ENCODE data around the gene MLYCD.

GRCh38 chr16:83878838-83879237, 20.1 kb upstream of the MLYCD start:
- TF ChIP-seq, protein P1, sequence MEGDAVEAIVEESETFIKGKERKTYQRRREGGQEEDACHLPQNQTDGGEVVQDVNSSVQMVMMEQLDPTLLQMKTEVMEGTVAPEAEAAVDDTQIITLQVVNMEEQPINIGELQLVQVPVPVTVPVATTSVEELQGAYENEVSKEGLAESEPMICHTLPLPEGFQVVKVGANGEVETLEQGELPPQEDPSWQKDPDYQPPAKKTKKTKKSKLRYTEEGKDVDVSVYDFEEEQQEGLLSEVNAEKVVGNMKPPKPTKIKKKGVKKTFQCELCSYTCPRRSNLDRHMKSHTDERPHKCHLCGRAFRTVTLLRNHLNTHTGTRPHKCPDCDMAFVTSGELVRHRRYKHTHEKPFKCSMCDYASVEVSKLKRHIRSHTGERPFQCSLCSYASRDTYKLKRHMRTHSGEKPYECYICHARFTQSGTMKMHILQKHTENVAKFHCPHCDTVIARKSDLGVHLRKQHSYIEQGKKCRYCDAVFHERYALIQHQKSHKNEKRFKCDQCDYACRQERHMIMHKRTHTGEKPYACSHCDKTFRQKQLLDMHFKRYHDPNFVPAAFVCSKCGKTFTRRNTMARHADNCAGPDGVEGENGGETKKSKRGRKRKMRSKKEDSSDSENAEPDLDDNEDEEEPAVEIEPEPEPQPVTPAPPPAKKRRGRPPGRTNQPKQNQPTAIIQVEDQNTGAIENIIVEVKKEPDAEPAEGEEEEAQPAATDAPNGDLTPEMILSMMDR (IDR thresholded peaks at IDR 0.05; ENCODE audit: low read depth, low read length, missing input control) = peak; percentile 27
- TF ChIP-seq TAF1 (conservative IDR thresholded peaks at IDR 0.05) (no peak), EGR1 (IDR thresholded peaks at IDR 0.05; ENCODE audit: low read depth in 2 of 2) (no peak), GABPA (IDR thresholded peaks at IDR 0.05 in 1 of 2, conservative IDR thresholded peaks at IDR 0.05 in 1 of 2) (no peak), JUND (IDR thresholded peaks at IDR 0.05) (no peak), FOXA1 (IDR thresholded peaks at IDR 0.05) (no peak), MAX (IDR thresholded peaks at IDR 0.05) (no peak), ATF3 (IDR thresholded peaks at IDR 0.05) (no peak), YY1 (IDR thresholded peaks at IDR 0.05) (no peak), RAD21 (IDR thresholded peaks at IDR 0.05) (peak; percentile 79 to 81), SP1 (IDR thresholded peaks at IDR 0.05) (no peak), RXRA (IDR thresholded peaks at IDR 0.05) (no peak)
- TF ChIP-seq, protein P2, sequence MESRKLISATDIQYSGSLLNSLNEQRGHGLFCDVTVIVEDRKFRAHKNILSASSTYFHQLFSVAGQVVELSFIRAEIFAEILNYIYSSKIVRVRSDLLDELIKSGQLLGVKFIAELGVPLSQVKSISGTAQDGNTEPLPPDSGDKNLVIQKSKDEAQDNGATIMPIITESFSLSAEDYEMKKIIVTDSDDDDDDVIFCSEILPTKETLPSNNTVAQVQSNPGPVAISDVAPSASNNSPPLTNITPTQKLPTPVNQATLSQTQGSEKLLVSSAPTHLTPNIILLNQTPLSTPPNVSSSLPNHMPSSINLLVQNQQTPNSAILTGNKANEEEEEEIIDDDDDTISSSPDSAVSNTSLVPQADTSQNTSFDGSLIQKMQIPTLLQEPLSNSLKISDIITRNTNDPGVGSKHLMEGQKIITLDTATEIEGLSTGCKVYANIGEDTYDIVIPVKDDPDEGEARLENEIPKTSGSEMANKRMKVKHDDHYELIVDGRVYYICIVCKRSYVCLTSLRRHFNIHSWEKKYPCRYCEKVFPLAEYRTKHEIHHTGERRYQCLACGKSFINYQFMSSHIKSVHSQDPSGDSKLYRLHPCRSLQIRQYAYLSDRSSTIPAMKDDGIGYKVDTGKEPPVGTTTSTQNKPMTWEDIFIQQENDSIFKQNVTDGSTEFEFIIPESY (IDR thresholded peaks at IDR 0.05) = no peak
- TF ChIP-seq, protein P3, sequence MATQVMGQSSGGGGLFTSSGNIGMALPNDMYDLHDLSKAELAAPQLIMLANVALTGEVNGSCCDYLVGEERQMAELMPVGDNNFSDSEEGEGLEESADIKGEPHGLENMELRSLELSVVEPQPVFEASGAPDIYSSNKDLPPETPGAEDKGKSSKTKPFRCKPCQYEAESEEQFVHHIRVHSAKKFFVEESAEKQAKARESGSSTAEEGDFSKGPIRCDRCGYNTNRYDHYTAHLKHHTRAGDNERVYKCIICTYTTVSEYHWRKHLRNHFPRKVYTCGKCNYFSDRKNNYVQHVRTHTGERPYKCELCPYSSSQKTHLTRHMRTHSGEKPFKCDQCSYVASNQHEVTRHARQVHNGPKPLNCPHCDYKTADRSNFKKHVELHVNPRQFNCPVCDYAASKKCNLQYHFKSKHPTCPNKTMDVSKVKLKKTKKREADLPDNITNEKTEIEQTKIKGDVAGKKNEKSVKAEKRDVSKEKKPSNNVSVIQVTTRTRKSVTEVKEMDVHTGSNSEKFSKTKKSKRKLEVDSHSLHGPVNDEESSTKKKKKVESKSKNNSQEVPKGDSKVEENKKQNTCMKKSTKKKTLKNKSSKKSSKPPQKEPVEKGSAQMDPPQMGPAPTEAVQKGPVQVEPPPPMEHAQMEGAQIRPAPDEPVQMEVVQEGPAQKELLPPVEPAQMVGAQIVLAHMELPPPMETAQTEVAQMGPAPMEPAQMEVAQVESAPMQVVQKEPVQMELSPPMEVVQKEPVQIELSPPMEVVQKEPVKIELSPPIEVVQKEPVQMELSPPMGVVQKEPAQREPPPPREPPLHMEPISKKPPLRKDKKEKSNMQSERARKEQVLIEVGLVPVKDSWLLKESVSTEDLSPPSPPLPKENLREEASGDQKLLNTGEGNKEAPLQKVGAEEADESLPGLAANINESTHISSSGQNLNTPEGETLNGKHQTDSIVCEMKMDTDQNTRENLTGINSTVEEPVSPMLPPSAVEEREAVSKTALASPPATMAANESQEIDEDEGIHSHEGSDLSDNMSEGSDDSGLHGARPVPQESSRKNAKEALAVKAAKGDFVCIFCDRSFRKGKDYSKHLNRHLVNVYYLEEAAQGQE (IDR thresholded peaks at IDR 0.05) = no peak

Measured in liver (tissue), 3 donors.